Dedifferentiated amniotic fluid mesenchymal stem cell (primary cell): ENCODE measurements around the gene DAPP1.

Source experiments
- DNase-seq: peaks from one replicate; pipeline ENCODE4 v3.0.0-alpha.2; 2016; ENCODE audit errors: extremely low spot score

Gene DAPP1

DNA sequence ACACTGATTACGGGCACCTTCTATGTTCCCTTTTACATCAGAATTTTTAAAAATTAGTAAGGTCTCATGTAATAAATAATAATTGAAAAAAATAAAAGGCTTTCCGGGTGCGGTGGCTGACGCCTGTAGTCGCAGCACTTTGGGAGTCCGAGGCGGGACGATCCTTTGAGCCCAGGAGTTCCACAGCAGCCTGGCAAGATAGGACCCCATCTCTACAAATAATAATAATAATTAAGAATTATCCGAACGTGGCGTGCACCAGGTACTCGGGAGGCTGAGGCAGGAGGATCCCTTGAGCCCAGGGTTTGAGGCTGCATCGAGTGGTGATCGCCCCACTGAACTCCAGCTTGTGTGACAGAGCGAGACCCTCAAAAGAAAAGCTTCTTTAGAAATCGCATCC lies 78.4 kb downstream of the DAPP1 start:
- no peak for DNase-seq

- DNase-seq = no peak
Measured at GRCh38 chr4:99915449-99915848, 98.8 kb downstream of the DAPP1 start.

DNA sequence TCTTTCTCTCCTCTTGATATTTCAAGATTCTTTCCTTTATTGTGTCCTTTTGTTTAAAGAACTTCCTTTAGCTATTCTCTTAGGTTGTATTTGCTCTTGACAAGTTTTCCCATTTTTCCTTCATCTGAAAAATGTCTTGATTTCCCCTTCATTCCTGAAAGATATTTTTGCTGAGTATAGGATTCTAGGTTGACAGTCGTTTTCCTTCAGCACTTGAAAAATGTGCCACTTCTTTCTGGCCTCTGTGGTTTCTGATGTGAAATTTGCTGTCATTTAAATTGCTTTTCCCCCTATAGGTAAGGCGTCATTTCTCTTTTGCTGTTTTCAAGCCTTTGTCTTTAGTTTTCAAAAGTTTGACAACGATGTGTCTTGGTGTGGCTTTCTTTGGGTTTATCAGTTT lies 100.9 kb downstream of the DAPP1 start:
- no peak for DNase-seq

- DNase-seq = no peak
Measured at GRCh38 chr4:99918656-99919055, 102.0 kb downstream of the DAPP1 start.
